GM23338 (cell line): ENCODE results near the gene RELCH. TPM values are rescaled to one million over a fixed set of nuclear protein-coding genes. Genes with fewer than 3 reads are reported as not detected.
A peak's percentile ranks its signal among the peaks of the same experiment; 100 is the strongest.

Experiments
- ATAC-seq: fragments of 200-7000 bp; cut with Tn5 transposase; 3 replicates; pipeline ENCODE4 v1.9.1; 2020
- DNase-seq: peaks from one replicate; pipeline ENCODE4 v3.0.0-alpha.2; 2015; ENCODE audit warnings: low spot score
- H2AFZ ChIP-seq: fragments of 200-600 bp; sonication (generic); 2 replicates; pipeline ENCODE4 v1.8.0; 2016; ENCODE audit warnings: antibody characterized with exemption, mild to moderate bottlenecking, moderate library complexity
- H3F3A ChIP-seq: fragments of 200-600 bp; sonication (generic); replicated peaks from 2 replicates; pipeline ENCODE4 v1.8.0; 2017; ENCODE audit warnings: antibody characterized with exemption, mixed run types, low read depth
- H3K27ac ChIP-seq: fragments of 200-600 bp; sonication (generic); 2 replicates; pipeline ENCODE4 v1.6.1; 2016; ENCODE audit warnings: low read depth
- H3K27me3 ChIP-seq: fragments of 200-600 bp; sonication (generic); 2 replicates; pipeline ENCODE4 v1.8.0; 2016; ENCODE audit warnings: mild to moderate bottlenecking, mixed run types, moderate library complexity; ENCODE audit not compliant: insufficient read depth
- H3K36me3 ChIP-seq: fragments of 200-600 bp; sonication (generic); 2 replicates; pipeline ENCODE4 v1.8.0; 2016; ENCODE audit warnings: mild to moderate bottlenecking; ENCODE audit not compliant: insufficient read depth
- H3K4me1 ChIP-seq: fragments of 200-600 bp; sonication (generic); 2 replicates; pipeline ENCODE4 v1.8.0; 2016; ENCODE audit warnings: mild to moderate bottlenecking, moderate library complexity; ENCODE audit not compliant: insufficient read depth
- H3K4me2 ChIP-seq: fragments of 200-600 bp; sonication (generic); 2 replicates; pipeline ENCODE4 v1.7.1; 2017; ENCODE audit warnings: mixed run types
- H3K4me3 ChIP-seq: fragments of 200-600 bp; sonication (generic); 2 replicates; pipeline ENCODE4 v1.6.1; 2016; ENCODE audit warnings: mixed run types
- H3K79me2 ChIP-seq: fragments of 200-600 bp; sonication (generic); replicated peaks from 2 replicates; pipeline ENCODE4 v1.8.0; 2017; ENCODE audit warnings: mild to moderate bottlenecking; ENCODE audit not compliant: insufficient read depth
- H3K9me2 ChIP-seq: fragments of 200-600 bp; sonication (generic); 2 replicates; pipeline ENCODE4 v1.8.0; 2017; ENCODE audit not compliant: insufficient read depth
- H4K20me1 ChIP-seq: fragments of 200-600 bp; sonication (generic); replicated peaks from 2 replicates; pipeline ENCODE4 v1.8.0; 2017; ENCODE audit warnings: mild to moderate bottlenecking; ENCODE audit not compliant: insufficient read depth
- H3K27ac Mint-ChIP-seq: 2 replicates; pipeline ENCODE4 v1.8.0; 2020; ENCODE audit warnings: inconsistent platforms, mild to moderate bottlenecking, moderate library complexity, mixed read lengths
- H3K27me3 Mint-ChIP-seq: 3 replicates; pipeline ENCODE4 v1.8.0; 2022; ENCODE audit warnings: low read depth, mild to moderate bottlenecking, moderate library complexity, mixed read lengths, inconsistent platforms; ENCODE audit not compliant: insufficient read depth, poor library complexity
- H3K36me3 Mint-ChIP-seq: 3 replicates; pipeline ENCODE4 v1.8.0; 2021; ENCODE audit warnings: low read depth, mild to moderate bottlenecking, inconsistent platforms, moderate library complexity, mixed read lengths
- H3K4me1 Mint-ChIP-seq: 3 replicates; pipeline ENCODE4 v1.8.0; 2020; ENCODE audit warnings: mild to moderate bottlenecking, inconsistent platforms, mixed read lengths
- H3K4me3 Mint-ChIP-seq: 3 replicates; pipeline ENCODE4 v1.8.0; 2021; ENCODE audit warnings: moderate library complexity, mild to moderate bottlenecking, inconsistent platforms, mixed read lengths
- H3K9me3 Mint-ChIP-seq: 3 replicates; pipeline ENCODE4 v1.8.0; 2020; ENCODE audit warnings: moderate library complexity, mild to moderate bottlenecking, inconsistent platforms, mixed read lengths
- CREB1 ChIP-seq: fragments of 250-450 bp; sonication (Bioruptor Pico); IDR thresholded peaks from 2 replicates; pipeline ENCODE4 v1.5.0; 2020; ENCODE audit warnings: low read depth, mild to moderate bottlenecking, moderate library complexity
- EZH2 ChIP-seq: fragments of 200-600 bp; sonication (generic); IDR thresholded peaks from one replicate; pipeline ENCODE4 v1.8.0; 2017; ENCODE audit warnings: antibody characterized with exemption, mild to moderate bottlenecking, low read depth; ENCODE audit not compliant: unreplicated experiment
- EZH2phosphoT487 ChIP-seq: fragments of 200-600 bp; sonication (generic); IDR thresholded peaks from one replicate; pipeline ENCODE4 v1.8.1; 2018; ENCODE audit warnings: antibody characterized with exemption; ENCODE audit not compliant: unreplicated experiment
- POLR2AphosphoS5 ChIP-seq: IDR thresholded peaks from 2 replicates; pipeline ENCODE4 v1.6.1; 2016; ENCODE audit warnings: antibody characterized with exemption, low read depth
- STAT1 ChIP-seq: IDR thresholded peaks from one replicate; pipeline ENCODE4 v1.6.1; 2016; ENCODE audit warnings: antibody characterized with exemption; ENCODE audit not compliant: unreplicated experiment
- ZNF114 ChIP-seq: fragments of 250-450 bp; sonication (Bioruptor Pico); IDR thresholded peaks from 2 replicates; pipeline ENCODE4 v1.5.0; 2020; ENCODE audit warnings: mild to moderate bottlenecking, moderate library complexity
- ZNF331 ChIP-seq: fragments of 250-450 bp; sonication (Bioruptor Pico); IDR thresholded peaks from 2 replicates; pipeline ENCODE4 v1.5.0; 2020; ENCODE audit warnings: low read depth, mild to moderate bottlenecking, moderate library complexity
- polyA plus RNA-seq: library from polyadenylated mRNA; unstranded; fragments of >200 nt; fragmentation: Nextera tagmentation; extraction: Ambion mirVana; gene quantifications from 2 replicates; pipeline ENCODE4 v1.2.1, GENCODE V29; 2016
- total RNA-seq: library from RNA; depleted of rRNA; stranded (reverse); fragments of >200 nt; shearing (Covaris generic); gene quantifications from 2 replicates; pipeline ENCODE4 v1.2.3, GENCODE V29; 2014
- TF ChIP-seq, protein P1 (sequence below), 2 experiments: fragments of 200-600 bp in 1 of 2; sonication (generic) in 1 of 2; conservative IDR thresholded peaks; 2 replicates each; pipeline versions ENCODE4 v1.5.1 to v1.6.1; 2016 to 2017; ENCODE audit warnings: antibody characterized with exemption in 2 of 2, low read depth in 2 of 2, mild to moderate bottlenecking in 2 of 2, moderate library complexity in 1 of 2
- TF ChIP-seq, protein P2 (sequence below): IDR thresholded peaks from one replicate; pipeline ENCODE4 v1.6.1; 2018; ENCODE audit warnings: antibody characterized with exemption; ENCODE audit not compliant: unreplicated experiment
- TF ChIP-seq, protein P3 (sequence below): fragments of 250-450 bp; sonication (Bioruptor Pico); IDR thresholded peaks from 2 replicates; pipeline ENCODE4 v1.5.0; 2020; ENCODE audit warnings: mild to moderate bottlenecking, moderate library complexity

The RELCH gene
- total and polyA plus RNA-seq, 2 experiments from 2014 or later: 8.8 to 56.4 TPM

DNA sequence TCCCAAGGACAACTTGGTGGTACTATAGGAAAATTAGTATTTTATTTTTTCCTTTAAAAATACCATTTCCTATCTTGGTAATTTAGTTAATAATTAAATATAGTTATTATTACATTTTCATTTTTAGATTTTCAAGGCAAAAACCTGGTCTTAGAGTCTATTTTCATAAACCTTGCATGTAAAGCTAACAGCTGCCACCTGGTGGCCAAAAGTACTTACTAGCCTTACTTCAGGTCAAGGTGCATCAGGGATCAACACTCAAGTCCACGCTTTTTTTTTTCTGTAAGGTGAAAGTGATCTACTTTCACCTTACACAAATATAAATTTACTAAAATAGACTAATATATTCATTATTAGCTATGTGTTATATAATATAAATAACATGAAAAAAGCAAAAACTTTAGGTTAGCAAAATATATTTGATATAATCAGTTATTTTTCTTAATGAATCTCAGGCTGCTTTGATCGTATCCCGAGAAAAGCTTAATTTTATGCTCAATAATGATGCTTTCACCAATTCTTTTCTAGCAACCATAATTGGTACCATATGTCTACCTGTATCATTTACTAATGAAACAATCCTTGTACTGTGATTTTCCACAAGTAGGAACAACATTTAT lies 62.5 kb downstream of the RELCH start:
- H3K36me3 Mint-ChIP-seq: no peaks in the 10 kb centered on the region
- Histone ChIP-seq H4K20me1 (peaks cover 5% of the 10 kb centered on the region), H3K36me3 (no peaks in the 10 kb centered on the region), H2AFZ (no peak overlapping the region), H3K4me2 (no peak overlapping the region), H3K4me1 (no peaks in the 10 kb centered on the region), H3K9me2 (no peaks in the 10 kb centered on the region), H3K79me2 (no peaks in the 10 kb centered on the region), H3K27me3 (no peaks in the 10 kb centered on the region), H3F3A (no peaks in the 10 kb centered on the region), H3K4me3 (no peak overlapping the region), H3K27ac (no peak overlapping the region)
- DNase-seq: peak; percentile 91
- no peak overlapping the region for H3K27ac Mint-ChIP-seq
- H3K4me3 Mint-ChIP-seq: no peak overlapping the region
- H3K4me1 Mint-ChIP-seq: no peaks in the 10 kb centered on the region
- ATAC-seq: peak; percentile 65
- H3K9me3 Mint-ChIP-seq: no peaks in the 10 kb centered on the region
- no peaks in the 10 kb centered on the region for H3K27me3 Mint-ChIP-seq
- TF ChIP-seq EZH2: no peak
- TF ChIP-seq, protein P1, sequence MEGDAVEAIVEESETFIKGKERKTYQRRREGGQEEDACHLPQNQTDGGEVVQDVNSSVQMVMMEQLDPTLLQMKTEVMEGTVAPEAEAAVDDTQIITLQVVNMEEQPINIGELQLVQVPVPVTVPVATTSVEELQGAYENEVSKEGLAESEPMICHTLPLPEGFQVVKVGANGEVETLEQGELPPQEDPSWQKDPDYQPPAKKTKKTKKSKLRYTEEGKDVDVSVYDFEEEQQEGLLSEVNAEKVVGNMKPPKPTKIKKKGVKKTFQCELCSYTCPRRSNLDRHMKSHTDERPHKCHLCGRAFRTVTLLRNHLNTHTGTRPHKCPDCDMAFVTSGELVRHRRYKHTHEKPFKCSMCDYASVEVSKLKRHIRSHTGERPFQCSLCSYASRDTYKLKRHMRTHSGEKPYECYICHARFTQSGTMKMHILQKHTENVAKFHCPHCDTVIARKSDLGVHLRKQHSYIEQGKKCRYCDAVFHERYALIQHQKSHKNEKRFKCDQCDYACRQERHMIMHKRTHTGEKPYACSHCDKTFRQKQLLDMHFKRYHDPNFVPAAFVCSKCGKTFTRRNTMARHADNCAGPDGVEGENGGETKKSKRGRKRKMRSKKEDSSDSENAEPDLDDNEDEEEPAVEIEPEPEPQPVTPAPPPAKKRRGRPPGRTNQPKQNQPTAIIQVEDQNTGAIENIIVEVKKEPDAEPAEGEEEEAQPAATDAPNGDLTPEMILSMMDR (conservative IDR thresholded peaks at IDR 0.05; ENCODE audit: low read depth in 2 of 2): peak; percentile 76 to 79

DNA sequence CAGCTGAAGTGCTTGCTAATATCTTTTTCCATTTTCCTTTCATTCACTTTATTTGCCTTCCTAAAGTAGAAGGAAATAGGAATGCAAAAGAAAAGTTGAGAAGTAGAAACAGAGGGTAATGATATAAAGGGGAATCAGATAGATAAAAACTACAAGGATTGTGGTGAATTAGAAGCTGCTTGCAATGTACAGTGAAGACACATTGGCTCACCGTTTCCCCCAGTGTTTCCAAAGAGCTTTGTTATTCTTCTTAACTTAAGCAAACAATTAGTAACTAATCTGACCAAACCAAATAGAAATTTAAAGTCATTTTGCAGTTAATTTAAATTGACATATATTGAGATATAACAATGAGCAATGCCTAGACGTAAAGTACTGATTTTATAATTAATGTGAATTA lies 63.4 kb downstream of the RELCH start:
- Mint-ChIP-seq H3K4me3 (no peak overlapping the region), H3K4me1 (no peaks in the 10 kb centered on the region), H3K36me3 (no peaks in the 10 kb centered on the region), H3K27ac (no peak overlapping the region), H3K27me3 (no peaks in the 10 kb centered on the region), H3K9me3 (no peaks in the 10 kb centered on the region)
- no peaks in the 10 kb centered on the region for H3K4me1 ChIP-seq
- ATAC-seq (no peak), DNase-seq (no peak)
- no peak overlapping the region for H3K4me2 ChIP-seq
- peaks cover 5% of the 10 kb centered on the region for H4K20me1 ChIP-seq
- no peak overlapping the region for H2AFZ ChIP-seq
- H3K79me2 ChIP-seq: no peaks in the 10 kb centered on the region
- no peak overlapping the region for H3K4me3 ChIP-seq
- no peaks in the 10 kb centered on the region for H3K9me2 ChIP-seq
- 0 out of 2 replicates have a peak, but pooled peaks cover 4% of the 10 kb centered on the region for H3K36me3 ChIP-seq
- H3K27ac ChIP-seq: no peak overlapping the region
- no peaks in the 10 kb centered on the region for H3K27me3 ChIP-seq
- no peaks in the 10 kb centered on the region for H3F3A ChIP-seq
- TF ChIP-seq STAT1: no peak
- no peak for TF ChIP-seq EZH2phosphoT487
- TF ChIP-seq CREB1 (CRISPR knock-in tag): no peak
- TF ChIP-seq, protein P2, sequence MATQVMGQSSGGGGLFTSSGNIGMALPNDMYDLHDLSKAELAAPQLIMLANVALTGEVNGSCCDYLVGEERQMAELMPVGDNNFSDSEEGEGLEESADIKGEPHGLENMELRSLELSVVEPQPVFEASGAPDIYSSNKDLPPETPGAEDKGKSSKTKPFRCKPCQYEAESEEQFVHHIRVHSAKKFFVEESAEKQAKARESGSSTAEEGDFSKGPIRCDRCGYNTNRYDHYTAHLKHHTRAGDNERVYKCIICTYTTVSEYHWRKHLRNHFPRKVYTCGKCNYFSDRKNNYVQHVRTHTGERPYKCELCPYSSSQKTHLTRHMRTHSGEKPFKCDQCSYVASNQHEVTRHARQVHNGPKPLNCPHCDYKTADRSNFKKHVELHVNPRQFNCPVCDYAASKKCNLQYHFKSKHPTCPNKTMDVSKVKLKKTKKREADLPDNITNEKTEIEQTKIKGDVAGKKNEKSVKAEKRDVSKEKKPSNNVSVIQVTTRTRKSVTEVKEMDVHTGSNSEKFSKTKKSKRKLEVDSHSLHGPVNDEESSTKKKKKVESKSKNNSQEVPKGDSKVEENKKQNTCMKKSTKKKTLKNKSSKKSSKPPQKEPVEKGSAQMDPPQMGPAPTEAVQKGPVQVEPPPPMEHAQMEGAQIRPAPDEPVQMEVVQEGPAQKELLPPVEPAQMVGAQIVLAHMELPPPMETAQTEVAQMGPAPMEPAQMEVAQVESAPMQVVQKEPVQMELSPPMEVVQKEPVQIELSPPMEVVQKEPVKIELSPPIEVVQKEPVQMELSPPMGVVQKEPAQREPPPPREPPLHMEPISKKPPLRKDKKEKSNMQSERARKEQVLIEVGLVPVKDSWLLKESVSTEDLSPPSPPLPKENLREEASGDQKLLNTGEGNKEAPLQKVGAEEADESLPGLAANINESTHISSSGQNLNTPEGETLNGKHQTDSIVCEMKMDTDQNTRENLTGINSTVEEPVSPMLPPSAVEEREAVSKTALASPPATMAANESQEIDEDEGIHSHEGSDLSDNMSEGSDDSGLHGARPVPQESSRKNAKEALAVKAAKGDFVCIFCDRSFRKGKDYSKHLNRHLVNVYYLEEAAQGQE: no peak
- no peak for TF ChIP-seq ZNF331 (CRISPR knock-in tag)
- TF ChIP-seq, protein P3, sequence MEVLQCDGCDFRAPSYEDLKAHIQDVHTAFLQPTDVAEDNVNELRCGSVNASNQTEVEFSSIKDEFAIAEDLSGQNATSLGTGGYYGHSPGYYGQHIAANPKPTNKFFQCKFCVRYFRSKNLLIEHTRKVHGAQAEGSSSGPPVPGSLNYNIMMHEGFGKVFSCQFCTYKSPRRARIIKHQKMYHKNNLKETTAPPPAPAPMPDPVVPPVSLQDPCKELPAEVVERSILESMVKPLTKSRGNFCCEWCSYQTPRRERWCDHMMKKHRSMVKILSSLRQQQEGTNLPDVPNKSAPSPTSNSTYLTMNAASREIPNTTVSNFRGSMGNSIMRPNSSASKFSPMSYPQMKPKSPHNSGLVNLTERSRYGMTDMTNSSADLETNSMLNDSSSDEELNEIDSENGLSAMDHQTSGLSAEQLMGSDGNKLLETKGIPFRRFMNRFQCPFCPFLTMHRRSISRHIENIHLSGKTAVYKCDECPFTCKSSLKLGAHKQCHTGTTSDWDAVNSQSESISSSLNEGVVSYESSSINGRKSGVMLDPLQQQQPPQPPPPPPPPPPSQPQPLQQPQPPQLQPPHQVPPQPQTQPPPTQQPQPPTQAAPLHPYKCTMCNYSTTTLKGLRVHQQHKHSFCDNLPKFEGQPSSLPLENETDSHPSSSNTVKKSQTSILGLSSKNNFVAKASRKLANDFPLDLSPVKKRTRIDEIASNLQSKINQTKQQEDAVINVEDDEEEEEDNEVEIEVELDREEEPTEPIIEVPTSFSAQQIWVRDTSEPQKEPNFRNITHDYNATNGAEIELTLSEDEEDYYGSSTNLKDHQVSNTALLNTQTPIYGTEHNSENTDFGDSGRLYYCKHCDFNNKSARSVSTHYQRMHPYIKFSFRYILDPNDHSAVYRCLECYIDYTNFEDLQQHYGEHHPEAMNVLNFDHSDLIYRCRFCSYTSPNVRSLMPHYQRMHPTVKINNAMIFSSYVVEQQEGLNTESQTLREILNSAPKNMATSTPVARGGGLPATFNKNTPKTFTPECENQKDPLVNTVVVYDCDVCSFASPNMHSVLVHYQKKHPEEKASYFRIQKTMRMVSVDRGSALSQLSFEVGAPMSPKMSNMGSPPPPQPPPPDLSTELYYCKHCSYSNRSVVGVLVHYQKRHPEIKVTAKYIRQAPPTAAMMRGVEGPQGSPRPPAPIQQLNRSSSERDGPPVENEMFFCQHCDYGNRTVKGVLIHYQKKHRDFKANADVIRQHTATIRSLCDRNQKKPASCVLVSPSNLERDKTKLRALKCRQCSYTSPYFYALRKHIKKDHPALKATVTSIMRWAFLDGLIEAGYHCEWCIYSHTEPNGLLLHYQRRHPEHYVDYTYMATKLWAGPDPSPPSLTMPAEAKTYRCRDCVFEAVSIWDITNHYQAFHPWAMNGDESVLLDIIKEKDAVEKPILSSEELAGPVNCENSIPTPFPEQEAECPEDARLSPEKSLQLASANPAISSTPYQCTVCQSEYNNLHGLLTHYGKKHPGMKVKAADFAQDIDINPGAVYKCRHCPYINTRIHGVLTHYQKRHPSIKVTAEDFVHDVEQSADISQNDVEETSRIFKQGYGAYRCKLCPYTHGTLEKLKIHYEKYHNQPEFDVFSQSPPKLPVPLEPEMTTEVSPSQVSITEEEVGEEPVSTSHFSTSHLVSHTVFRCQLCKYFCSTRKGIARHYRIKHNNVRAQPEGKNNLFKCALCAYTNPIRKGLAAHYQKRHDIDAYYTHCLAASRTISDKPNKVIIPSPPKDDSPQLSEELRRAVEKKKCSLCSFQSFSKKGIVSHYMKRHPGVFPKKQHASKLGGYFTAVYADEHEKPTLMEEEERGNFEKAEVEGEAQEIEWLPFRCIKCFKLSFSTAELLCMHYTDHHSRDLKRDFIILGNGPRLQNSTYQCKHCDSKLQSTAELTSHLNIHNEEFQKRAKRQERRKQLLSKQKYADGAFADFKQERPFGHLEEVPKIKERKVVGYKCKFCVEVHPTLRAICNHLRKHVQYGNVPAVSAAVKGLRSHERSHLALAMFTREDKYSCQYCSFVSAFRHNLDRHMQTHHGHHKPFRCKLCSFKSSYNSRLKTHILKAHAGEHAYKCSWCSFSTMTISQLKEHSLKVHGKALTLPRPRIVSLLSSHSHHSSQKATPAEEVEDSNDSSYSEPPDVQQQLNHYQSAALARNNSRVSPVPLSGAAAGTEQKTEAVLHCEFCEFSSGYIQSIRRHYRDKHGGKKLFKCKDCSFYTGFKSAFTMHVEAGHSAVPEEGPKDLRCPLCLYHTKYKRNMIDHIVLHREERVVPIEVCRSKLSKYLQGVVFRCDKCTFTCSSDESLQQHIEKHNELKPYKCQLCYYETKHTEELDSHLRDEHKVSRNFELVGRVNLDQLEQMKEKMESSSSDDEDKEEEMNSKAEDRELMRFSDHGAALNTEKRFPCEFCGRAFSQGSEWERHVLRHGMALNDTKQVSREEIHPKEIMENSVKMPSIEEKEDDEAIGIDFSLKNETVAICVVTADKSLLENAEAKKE (CRISPR knock-in tag): no peak
- TF ChIP-seq POLR2AphosphoS5: no peak
- no peak for TF ChIP-seq ZNF114 (CRISPR knock-in tag)
